Right lung (tissue), 10 donors: ENCODE measurements around the gene VEGFA. TPM values are rescaled to one million over a fixed set of nuclear protein-coding genes. Genes with fewer than 3 reads are reported as not detected.

Experiments
- DNase-seq, 2 donors: peaks; one replicate each; pipeline ENCODE4 v3.0.0-alpha.2; 2013
- long read RNA-seq, 8 donors: transcript quantifications; one replicate each; lab custom pipeline, GENCODE V29; 2026
- polyA plus RNA-seq, 5 donors: library from polyadenylated mRNA; unstranded; fragments of 120-200 nt; gene quantifications; one replicate each; pipeline versions ENCODE4 v1.2.1 to v1.2.3, GENCODE V29; 2013; ENCODE audit warnings: inconsistent platforms in 1 of 5, low replicate concordance in 1 of 5; ENCODE audit not compliant: insufficient read length in 5 of 5, insufficient read depth in 1 of 5

VEGFA gene
- 100 to 1,000 TPM; 215 to 361 (median 293) TPM for polyA plus RNA-seq
- long read RNA-seq, donor 1, full-length matches to known transcripts, result 127 of 166 reads
- long read RNA-seq, donor 1, partial matches to known transcripts, result 27 of 166 reads
- long read RNA-seq, donor 1, other reads (novel, unspliced or antisense), result 12 of 166 reads
- long read RNA-seq, donor 2, transcript VEGFA-205 (7 exons, 3,535 nt), result minor isoform, 5 of 41 reads
- long read RNA-seq, donor 2, transcript VEGFA-211 (4 exons, 1,683 nt), result major isoform, 11 of 41 reads
- long read RNA-seq, donor 2, transcript VEGFA-216 (3 exons, 475 nt), result minor isoform, 7 of 41 reads
- long read RNA-seq, donor 2, transcript VEGFA-227 (6 exons, 984 nt), result minor isoform, 5 of 41 reads
- long read RNA-seq, donor 2, partial matches to known transcripts, result 0 of 41 reads
- long read RNA-seq, donor 2, other reads (novel, unspliced or antisense), result 0 of 41 reads
- long read RNA-seq, donor 3, transcript VEGFA-216 (3 exons, 475 nt), result major isoform, 17 of 85 reads
- long read RNA-seq, donor 3, transcript VEGFA-211 (4 exons, 1,683 nt), result minor isoform, 15 of 85 reads
- long read RNA-seq, donor 3, transcript VEGFA-215 (3 exons, 2,746 nt), result minor isoform, 11 of 85 reads
- long read RNA-seq, donor 3, transcript VEGFA-214 (4 exons, 551 nt), result minor isoform, 11 of 85 reads
- long read RNA-seq, donor 3, partial matches to known transcripts, result 5 of 85 reads
- long read RNA-seq, donor 3, other reads (novel, unspliced or antisense), result 11 of 85 reads
- long read RNA-seq, donor 4, transcript VEGFA-205 (7 exons, 3,535 nt), result minor isoform, 9 of 101 reads
- long read RNA-seq, donor 4, transcript VEGFA-216 (3 exons, 475 nt), result major isoform, 30 of 101 reads
- long read RNA-seq, donor 4, transcript VEGFA-211 (4 exons, 1,683 nt), result minor isoform, 23 of 101 reads
- long read RNA-seq, donor 4, transcript VEGFA-215 (3 exons, 2,746 nt), result minor isoform, 7 of 101 reads
- long read RNA-seq, donor 4, partial matches to known transcripts, result 11 of 101 reads
- long read RNA-seq, donor 4, other reads (novel, unspliced or antisense), result 6 of 101 reads
- long read RNA-seq, donor 5, transcript VEGFA-211 (4 exons, 1,683 nt), result major isoform, 24 of 79 reads
- long read RNA-seq, donor 5, transcript VEGFA-214 (4 exons, 551 nt), result minor isoform, 11 of 79 reads
- long read RNA-seq, donor 5, transcript VEGFA-205 (7 exons, 3,535 nt), result minor isoform, 7 of 79 reads
- long read RNA-seq, donor 5, transcript VEGFA-216 (3 exons, 475 nt), result minor isoform, 16 of 79 reads
- long read RNA-seq, donor 5, partial matches to known transcripts, result 5 of 79 reads
- long read RNA-seq, donor 5, other reads (novel, unspliced or antisense), result 0 of 79 reads
- long read RNA-seq, donor 6, full-length matches to known transcripts, result 140 of 160 reads
- long read RNA-seq, donor 6, partial matches to known transcripts, result 14 of 160 reads
- long read RNA-seq, donor 6, other reads (novel, unspliced or antisense), result 6 of 160 reads
- long read RNA-seq, donor 7, full-length matches to known transcripts, result 134 of 161 reads
- long read RNA-seq, donor 7, partial matches to known transcripts, result 9 of 161 reads
- long read RNA-seq, donor 7, other reads (novel, unspliced or antisense), result 18 of 161 reads
- long read RNA-seq, donor 8, full-length matches to known transcripts, result 32 of 37 reads
- long read RNA-seq, donor 8, partial matches to known transcripts, result 5 of 37 reads
- long read RNA-seq, donor 8, other reads (novel, unspliced or antisense), result 0 of 37 reads

GRCh38 chr6:43769526-43770371 lies at the start of gene VEGFA:
Gene VEGFA (plus strand): TSS chr6:43770211.
- DNase-seq, result peak; percentile 90 to 91

GRCh38 chr6:43720999-43721398 lies 49.0 kb upstream of the VEGFA start:
- DNase-seq, result no peak

GRCh38 chr6:43722920-43723545 lies 47.0 kb upstream of the VEGFA start:
- no peak for DNase-seq

- DNase-seq, result no peak
Measured at GRCh38 chr6:43723737-43724295, 46.2 kb upstream of the VEGFA start.

GRCh38 chr6:43724354-43724753 lies 45.7 kb upstream of the VEGFA start:
- DNase-seq, result no peak

GRCh38 chr6:43724914-43725642 lies 44.9 kb upstream of the VEGFA start:
- peak; percentile 86 to 88 for DNase-seq

GRCh38 chr6:43725643-43726580 lies 44.1 kb upstream of the VEGFA start:
- no peak for DNase-seq

- no peak for DNase-seq
Measured at GRCh38 chr6:43727634-43728033, 42.4 kb upstream of the VEGFA start.

GRCh38 chr6:43728586-43728985 lies 41.4 kb upstream of the VEGFA start:
- no peak for DNase-seq

GRCh38 chr6:43729537-43729936 lies 40.5 kb upstream of the VEGFA start:
- no peak for DNase-seq

- no peak for DNase-seq
Measured at GRCh38 chr6:43730634-43731033, 39.4 kb upstream of the VEGFA start.

- no peak for DNase-seq
Measured at GRCh38 chr6:43733471-43734293, 36.3 kb upstream of the VEGFA start.

- DNase-seq, result no peak
Measured at GRCh38 chr6:43734294-43734665, 35.7 kb upstream of the VEGFA start.

GRCh38 chr6:43735642-43736199 lies 34.3 kb upstream of the VEGFA start:
- no peak for DNase-seq

- DNase-seq, result no peak
Measured at GRCh38 chr6:43736211-43736786, 33.7 kb upstream of the VEGFA start.

- no peak for DNase-seq
Measured at GRCh38 chr6:43736844-43737243, 33.2 kb upstream of the VEGFA start.
